Activated CD4-positive, alpha-beta T cell treated with anti-CD3 and anti-CD28 coated beads for 4 hours (primary cell): ENCODE data around the gene UHRF2.
"Not testable (repeated sequence)": the region's sequence is repeated elsewhere in the genome, so short reads cannot be mapped to it uniquely, and the experiment has no call there.

Experiments used
- DNase-seq, 2 donors: peaks; one replicate each; pipeline ENCODE4 v3.0.0-alpha.2; 2020

UHRF2 gene

DNA sequence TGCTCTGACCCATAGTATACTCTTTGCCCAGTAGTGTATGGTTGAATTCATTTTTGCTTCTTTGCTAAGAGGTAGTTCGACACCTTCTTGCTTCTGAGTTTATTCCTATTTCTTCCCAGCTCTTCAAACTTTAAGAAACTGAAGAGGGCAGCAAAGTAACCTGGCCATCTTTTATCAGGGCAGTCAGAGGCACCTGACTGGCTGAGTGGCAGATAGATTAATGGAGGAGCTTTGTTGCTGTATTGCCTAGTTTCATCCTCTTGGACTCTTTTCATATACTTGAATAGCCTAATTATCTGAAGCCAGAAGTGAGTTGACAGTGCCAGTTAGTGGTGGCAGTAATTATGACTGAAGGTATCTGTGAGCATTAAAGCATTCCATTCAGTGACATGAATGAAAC is 82.5 kb downstream of the UHRF2 start:
- DNase-seq: no peak

DNA sequence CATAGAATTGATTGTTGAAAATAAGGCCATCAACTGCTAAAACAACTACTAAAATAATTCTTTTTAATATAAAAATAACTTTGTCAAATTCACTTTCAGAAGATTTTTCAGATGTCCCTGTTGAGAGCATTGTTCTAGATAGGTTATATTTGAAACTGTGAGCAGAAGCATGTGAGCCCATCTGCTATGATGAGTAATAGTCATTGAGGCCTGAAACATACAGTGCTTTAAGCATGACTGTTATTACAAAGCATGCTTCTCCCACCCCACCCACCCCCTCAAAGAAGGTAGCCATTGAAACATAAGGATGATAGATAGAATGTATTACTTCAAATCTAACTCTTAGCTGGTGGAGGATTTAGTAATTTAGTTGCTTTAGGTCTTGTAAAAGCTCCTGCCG is 86.0 kb downstream of the UHRF2 start:
- no peak for DNase-seq

DNA sequence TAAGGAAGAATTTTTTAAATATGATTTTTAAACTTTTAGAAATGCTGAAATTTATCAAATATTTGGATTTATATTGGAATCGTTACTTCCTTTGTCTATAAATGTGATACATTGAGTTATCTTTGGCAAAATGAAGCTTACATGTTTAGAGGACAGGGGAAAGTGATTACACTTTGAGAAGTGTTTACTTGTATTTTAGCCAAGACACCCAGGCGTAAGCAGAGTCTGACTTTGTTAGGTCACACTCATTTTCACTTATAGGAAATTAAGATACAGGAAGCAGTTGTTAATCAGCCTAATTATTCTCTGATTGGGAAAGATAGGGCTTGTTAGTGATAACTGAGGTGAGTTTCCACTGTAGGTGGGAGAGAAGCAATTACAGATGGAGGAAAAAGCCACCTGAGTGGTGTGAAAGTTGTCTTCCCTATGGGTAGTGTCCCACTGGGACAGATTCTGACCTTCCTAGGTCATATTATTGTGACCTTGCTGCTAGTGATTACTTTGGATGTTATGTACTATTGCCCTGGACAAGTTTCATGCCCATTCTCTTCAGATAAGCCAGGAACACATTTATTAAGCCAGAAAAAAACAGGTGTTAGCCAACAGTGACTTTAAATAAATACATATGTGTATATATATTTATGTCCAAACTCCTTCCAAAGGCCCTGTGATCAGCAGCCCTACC is 88.7 kb downstream of the UHRF2 start:
- no peak for DNase-seq

DNA sequence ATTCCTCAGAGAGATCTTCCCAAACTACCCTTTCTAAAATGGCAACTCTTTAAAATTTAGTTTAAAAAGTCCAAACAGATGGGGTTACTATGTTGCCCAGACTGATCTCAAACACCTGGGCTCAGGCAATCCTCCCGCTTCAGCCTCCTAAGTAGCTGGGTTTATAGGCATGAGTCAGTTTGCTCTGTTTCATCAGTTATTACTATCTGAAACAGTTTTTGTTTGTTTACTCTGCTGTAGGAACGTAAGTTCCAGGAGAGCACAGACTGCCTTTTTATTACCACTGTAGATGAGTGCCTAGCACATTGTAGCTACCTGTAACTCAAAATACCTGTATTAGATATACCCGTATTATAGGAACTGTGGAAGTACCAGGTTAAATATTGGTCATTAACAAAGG is 89.4 kb downstream of the UHRF2 start:
- DNase-seq: no peak

DNA sequence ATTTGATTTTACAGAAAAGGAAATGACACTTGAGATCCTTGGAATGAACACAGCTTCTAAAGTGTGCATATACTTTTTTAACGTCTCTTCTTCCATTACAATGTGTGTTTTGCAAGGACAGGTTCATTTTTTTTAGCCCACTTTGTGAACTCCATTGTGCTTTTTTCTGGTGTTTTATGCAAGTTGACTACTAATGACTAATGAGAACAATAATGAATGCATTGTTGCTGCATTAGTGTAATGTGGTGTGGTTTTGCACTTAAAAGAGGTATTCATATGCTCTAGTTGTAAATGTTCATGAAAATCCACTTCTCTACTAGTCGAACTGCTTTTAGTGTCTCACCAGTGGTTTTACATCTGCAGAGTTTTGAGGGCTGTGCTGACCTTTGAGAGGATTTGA is 93.6 kb downstream of the UHRF2 start:
- DNase-seq: no peak

DNA sequence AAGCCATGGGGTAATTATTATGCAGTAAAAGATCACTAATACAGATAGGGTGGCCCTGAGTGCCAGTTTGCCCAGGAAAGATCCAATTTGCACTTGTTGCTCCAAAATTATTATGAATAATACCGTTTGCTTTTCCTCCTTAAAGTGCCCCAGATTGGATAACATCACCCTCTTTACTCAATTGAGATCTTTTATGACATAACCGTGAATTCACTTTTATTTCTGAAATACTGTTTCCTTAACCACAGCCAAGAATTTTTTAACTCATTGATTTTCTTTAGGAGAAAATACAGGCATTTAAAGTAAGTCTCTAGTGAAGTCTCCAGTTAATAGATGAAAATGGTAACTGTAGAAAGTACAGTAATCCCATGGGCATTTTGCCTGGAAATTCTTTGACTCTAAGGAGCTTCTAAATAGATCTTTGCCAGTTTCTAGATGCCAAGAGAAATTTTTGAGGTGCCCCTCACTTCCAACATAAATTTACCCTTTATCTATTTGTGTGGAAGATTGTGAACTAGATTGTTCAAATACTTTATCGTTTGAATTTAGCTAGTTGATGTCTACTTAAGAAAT is 99.2 kb downstream of the UHRF2 start:
- no peak for DNase-seq

DNA sequence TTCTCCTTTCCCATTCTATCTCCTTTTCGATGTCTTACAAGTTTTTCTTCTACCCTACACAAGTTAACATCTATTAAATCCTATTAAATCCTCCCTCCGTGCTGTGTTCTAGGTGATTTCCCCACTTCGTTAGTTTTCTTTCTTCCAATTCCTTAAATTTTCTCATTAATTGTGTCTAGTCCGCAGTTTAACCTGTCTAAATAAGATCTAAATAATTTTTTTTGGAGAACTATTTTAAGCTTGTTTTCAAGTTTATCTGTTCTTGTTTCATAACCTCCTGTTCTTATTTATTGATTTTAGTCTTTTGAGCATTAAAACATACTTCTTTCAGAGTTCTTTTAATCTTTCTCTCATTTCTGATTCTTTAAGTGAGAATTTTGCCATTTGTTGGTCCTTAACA is 109.3 kb downstream of the UHRF2 start:
- DNase-seq: no peak

DNA sequence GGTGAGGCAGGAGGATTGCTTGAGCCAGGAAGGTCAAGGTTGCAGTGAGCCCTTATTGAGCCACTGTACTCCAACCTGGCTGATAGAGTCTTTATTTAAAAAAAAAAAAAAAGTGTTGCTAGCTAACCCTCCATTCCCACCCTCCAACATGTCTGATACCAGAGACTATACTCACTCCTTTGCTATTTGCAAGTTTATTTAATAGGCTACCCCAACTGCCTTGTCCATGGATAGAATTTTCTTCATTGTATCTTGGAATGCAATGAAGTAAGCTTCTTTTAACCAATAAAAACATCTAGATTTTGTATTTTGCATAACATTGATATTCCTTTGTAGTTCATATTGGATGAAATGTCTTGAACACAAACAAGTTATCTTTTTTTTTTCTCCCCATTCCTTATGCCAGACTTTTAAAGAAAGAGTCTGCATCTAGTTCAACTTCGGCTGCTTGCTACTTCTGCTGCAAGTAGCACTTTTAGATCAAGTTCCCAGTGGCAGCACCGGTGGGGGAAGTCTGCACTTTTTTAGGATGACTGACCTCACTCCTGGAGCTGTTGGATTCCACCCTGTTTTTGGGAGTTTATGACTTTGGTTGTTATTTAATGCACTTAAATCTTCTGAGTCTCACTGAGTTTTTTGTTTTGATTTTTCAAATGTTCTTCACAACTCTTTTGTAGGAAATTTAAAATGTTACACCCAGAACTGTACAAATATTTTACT is 112.5 kb downstream of the UHRF2 start:
- no peak for DNase-seq

DNA sequence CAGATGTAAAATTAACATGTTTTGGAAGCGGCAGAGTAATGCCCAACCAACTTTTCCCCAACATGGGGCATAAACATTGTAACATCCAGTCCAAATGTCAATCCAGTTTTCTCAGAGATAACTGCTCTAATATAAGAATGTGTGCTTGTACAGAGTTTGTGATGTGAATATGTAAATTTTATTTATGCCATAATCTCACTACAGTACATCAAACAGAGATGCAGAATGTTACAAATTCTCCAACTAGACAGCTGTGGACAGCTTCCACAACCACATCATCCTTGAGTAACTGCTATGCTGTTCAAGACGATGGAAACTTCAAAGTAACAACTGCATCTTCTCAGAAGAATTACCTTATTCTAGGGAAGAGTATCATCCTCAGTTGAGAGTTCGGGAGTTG is 122.6 kb downstream of the UHRF2 start:
- no peak for DNase-seq

DNA sequence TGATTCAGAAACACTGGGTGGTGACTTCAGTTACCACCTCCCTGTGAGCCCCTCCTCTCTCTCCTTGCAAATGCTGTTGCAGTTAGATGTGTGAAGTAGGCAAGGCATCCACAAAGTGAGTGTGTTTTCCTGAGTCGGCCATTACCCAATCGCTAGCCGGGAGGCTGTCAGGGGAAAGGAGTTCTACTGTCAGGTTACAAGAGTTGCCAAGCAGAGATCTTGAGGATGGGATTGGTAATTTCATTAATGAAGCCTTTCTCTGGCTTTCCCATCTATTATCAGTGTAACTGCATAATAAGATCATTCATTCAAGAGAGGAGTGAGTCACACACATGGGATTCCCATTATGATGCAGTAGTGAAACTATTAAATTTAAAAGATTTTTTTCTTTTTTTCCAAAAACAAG is 125.7 kb downstream of the UHRF2 start:
- no peak for DNase-seq

DNA sequence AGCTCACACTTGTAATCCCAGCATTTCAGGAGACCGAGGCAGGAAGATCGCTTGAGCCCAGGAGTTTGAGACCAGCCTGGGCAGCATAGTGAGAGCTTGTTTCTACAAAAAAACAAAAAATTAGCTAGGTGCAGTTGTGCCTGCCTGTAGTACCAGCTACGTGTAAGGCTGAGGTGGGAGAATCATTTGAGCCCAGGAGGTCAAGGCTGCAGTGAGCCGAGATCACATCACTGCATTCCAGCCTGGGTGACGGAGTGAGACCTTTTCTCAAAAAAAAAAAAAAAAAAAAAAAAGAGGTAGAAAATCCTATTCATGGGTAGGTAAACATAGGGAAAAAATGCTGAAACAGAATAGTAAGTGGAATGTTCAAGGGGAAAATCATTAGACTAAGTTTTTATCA is 129.6 kb downstream of the UHRF2 start:
- not testable (repeated sequence) for DNase-seq

DNA sequence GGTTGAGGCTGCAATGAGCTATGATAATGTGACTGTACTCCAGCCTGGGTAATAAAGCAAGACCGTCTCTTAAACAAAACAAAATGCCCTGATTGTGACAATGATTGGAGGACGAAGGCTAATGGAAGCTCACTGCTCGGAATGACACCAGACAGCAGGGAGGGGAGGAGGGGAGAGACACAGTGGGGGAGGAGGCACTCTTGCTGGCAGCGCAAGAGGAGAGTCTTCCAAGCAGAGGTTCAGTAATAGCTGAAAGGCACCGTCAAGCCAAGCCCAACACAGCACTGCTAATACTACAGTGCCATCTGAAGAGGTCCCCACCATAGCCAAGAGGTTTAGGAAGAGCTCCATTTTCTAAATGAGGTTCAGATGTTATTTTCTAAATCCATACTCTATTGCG is 130.2 kb downstream of the UHRF2 start:
- no peak for DNase-seq

DNA sequence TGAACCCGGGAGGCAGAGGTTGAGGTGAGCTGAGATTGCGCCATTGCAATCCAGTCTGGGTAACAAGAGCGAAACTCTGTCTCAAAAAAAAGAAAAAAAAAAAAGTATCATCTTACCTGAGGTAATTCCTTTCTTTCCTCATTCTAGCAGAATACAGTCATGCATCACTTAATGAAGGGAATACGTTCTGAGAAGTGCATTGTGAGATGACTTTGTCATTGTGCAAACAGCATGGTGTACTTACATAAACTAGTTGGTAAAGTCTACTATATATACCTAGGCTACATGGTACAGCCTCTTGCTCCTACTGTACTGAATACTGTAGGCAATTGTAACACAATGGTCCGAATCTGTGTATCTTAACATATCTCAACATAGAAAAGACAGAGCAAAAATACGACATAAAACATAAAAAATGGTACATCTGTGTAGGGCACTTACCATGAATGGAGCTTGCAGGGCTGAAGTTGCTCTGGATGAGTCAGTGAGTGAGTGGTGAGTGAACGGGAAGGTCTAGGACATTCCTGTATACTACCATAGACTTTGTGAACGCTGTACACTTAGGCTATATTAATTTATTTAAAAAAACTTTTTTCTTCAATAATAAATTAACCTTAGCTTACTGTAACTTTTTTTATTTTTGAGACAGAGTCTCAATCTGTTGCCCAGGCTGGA is 132.2 kb downstream of the UHRF2 start:
- no peak for DNase-seq

DNA sequence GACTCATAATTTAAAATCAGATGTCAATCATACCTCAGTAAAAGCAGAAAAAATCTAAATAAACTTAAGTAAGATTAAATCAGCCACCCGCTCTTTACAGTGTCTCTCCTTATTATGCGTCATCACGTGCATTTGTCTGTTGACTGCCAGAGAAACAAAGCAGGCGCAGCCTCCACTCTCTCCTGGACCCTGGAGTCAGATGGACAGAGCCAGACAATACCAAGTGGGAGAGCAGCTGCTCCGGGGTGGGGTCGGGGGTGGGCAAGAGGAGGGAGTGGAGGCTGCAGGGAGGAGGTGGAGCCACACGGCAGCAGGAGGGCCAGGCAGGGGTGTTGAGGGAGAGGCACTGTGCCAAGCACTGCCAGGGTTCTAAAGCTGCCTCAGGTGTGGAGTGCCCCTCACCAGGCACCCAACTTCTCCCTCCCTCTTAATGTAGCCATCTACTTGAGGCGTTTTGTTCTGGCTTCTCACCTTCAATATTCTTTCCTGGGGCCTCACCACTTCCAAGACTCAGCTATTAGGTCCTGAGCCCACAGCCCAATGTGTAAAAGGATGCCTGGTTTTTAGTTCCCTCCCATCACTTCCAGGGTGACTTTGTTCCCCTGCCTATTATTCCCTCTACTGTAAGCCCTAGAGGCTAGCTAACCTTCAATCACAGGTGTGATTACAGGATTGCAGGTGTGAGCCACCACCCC is 136.3 kb downstream of the UHRF2 start:
- DNase-seq: no peak

DNA sequence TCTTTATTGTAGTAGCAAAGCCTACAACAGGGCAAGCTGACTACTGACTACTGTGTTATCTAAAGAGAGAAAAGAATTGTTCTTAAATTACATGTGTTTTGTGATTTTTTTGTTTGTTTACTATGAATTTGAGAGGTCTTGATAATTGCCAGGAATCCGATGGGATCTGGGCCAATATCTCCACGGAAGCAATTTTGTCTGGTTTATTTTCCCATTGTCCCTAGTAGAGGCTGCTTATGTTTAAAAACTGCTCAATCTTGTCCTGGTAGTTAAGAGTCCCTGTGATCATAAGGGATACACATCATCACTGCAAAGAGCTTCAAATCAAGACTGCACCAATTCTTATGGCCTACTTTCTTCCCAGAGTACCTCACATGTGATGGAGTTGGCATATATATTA is 138.1 kb downstream of the UHRF2 start:
- DNase-seq: no peak

DNA sequence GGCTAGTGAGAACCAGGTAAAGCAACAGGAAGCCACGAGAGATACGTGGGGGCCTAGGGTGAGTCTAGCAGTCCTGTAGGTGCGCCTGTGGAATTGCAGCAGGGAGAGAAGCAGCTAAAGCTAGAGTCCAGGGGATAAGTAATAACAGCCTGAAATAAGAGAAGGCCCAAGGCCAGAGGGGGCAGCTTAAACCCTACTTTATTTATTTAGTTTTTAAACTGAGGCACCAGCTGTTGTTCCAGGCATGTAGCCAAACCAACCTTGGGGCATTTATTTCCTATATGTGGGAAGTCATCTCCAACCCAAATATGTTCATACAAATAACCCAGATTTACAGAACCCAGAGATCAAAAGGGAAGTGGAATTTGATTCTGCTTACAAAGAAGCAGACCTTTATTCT is 139.0 kb downstream of the UHRF2 start:
- DNase-seq: no peak

DNA sequence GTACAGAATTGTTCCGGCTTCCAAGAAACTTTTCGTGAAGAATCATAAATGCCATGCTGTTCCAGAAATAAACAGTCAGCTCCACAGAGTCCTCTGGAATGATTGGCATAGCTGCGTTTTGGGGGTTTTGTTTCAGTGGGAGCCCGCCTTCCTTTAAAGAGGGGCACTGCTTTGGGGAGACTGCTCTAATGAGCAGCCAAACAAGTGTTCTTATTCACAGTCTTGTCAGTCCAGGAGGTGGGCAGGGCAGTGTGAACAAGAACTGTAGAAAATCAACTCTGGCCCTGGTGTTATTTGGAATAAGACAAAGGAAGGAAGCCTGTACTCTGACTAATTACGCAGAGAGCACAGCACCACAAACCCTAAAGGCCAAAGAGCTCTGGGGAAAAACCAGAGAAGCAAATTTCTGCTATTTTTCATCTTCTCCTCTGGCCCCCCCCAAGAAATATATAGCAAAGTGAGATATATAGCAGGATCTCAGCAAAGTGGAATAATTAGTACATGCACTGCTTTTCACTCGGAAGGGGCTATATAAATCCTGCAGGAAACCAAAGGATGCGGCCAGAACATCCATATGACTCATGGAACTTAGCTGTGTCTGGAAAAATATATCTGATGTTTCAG is 139.6 kb downstream of the UHRF2 start:
- no peak for DNase-seq

DNA sequence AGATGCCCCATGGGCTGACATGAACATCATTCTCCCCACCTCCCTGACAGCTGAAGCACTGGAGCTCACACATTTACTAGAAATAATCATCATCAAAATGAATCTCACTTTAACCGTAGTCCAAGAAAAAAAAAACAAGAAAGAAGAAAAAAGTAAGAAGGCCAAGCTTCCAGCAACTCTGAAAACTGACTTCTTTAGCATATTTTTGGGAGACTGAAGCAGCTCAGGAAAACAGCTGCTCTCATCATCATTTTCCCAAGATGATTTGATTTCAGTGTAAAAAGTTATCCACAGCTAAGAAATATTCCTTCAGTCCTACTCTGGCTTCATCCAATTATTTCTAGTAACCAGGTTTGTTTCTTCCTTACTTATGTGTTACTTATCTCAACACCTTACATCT is 140.9 kb downstream of the UHRF2 start:
- no peak for DNase-seq
